Esophagus squamous epithelium (tissue), 5 donors: ENCODE measurements around the gene MTCH2. TPM values are rescaled to one million over a fixed set of nuclear protein-coding genes. Genes with fewer than 3 reads are reported as not detected.
A peak's percentile ranks its signal among the peaks of the same experiment; 100 is the strongest.

Experiments
- DNase-seq: peaks from one replicate; lab custom pipeline; 2025; lab: John Stamatoyannopoulos, UW
- H3K27ac ChIP-seq, 4 donors: fragments of 200-600 bp; sonication (generic); one replicate each; pipeline ENCODE4 v1.5.1; 2016 to 2019; ENCODE audit warnings: mild to moderate bottlenecking in 1 of 4
- H3K27me3 ChIP-seq, 4 donors: fragments of 200-600 bp; sonication (generic); 1 replicate in 3 of 4; 2 replicates in 1 of 4; pipeline versions ENCODE4 v1.5.1 to v1.6.0; 2017 to 2021; ENCODE audit warnings: antibody characterized with exemption in 1 of 4
- H3K36me3 ChIP-seq, 3 donors: fragments of 200-600 bp; sonication (generic); one replicate each; pipeline ENCODE4 v1.5.1; 2016 to 2019
- H3K4me1 ChIP-seq, 3 donors: fragments of 200-600 bp; sonication (generic); one replicate each; pipeline ENCODE4 v1.5.1; 2017 to 2019
- H3K4me3 ChIP-seq, 4 donors: fragments of 200-600 bp; sonication (generic); 1 replicate in 3 of 4; 2 replicates in 1 of 4; pipeline ENCODE4 v1.5.1; 2016 to 2019; ENCODE audit warnings: mild to moderate bottlenecking in 2 of 4, moderate library complexity in 1 of 4
- H3K9me3 ChIP-seq, 3 donors: fragments of 200-600 bp; sonication (generic); one replicate each; pipeline ENCODE4 v1.5.1; 2016 to 2019
- POLR2A ChIP-seq, 4 donors: fragments of 450-650 bp; IDR thresholded peaks; one replicate each; pipeline ENCODE4 v1.6.1; 2017; ENCODE audit warnings: antibody characterized with exemption in 4 of 4, mild to moderate bottlenecking in 4 of 4, moderate library complexity in 3 of 4
- WGBS, 2 donors: methylation state at CpG; one replicate each; pipeline ENCODE4 v1.1.5; 2018; 5-methylcytosine and 5-hydroxymethylcytosine counted together
- intact Hi-C: fragments of 100-400 bp; cut with DNase I; formaldehyde crosslinking; loops from one replicate; pipeline ENCODE4 v1.15.0; 2022
- total RNA-seq, 4 donors: library from RNA; depleted of rRNA; stranded (reverse); fragments of >200 nt; gene quantifications; one replicate each; pipeline ENCODE4 v1.1.0, GENCODE V29; 2016
- TF ChIP-seq, protein P1 (sequence below), 6 experiments: fragments of 450-650 bp in 4 of 6; fragments of 200-600 bp in 2 of 6; sonication (generic) in 2 of 6; IDR thresholded peaks; one replicate each; pipeline ENCODE4 v1.5.1; 2016 to 2019; ENCODE audit warnings: antibody characterized with exemption in 6 of 6, mild to moderate bottlenecking in 4 of 6, moderate library complexity in 4 of 6
- donor health status: DM: yes; HTN: yes; CAD: no.

MTCH2 gene
- total RNA-seq, 4 donors from 2014 or later, result 44.5 to 67.2 (median 53.9) TPM

DNA sequence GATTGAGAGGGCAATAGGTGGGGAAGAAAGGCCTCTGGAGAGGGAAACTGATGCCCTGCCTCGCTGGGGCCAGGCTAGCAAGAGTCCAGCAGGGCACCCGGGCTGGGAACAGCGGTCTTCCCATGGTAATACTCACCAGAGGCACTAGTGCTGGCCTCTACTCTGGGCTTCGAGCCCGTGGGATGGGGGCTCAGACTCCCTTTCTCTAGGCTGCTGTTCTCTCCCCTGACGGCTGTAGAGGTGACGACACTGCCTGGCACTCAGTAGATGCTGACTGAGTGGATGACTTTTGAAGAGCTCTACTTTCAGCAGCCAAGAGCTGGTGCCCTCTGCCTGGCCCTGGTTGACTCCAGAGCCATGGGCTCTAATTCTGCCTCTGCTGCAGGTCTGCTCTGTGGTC lies 47.3 kb downstream of the MTCH2 start:
- Histone ChIP-seq H3K27me3 (peaks cover 0 to 64% (median 8%) of the 10 kb centered on the region in 4 donors), H3K27ac (no peak overlapping the region), H3K9me3 (peaks cover 0 to 4% (median 0%) of the 10 kb centered on the region in 3 donors), H3K36me3 (no peaks in the 10 kb centered on the region), H3K4me3 (no peak overlapping the region), H3K4me1 (peaks cover 6 to 24% (median 7%) of the 10 kb centered on the region in 3 donors)
- WGBS, 2 donors, result 79 to 95% methylated on average over 3 to 5 of the region's 7 CpGs
- DNase-seq, result no peak
- intact Hi-C loops, result no loop called here
- TF ChIP-seq, protein P1, sequence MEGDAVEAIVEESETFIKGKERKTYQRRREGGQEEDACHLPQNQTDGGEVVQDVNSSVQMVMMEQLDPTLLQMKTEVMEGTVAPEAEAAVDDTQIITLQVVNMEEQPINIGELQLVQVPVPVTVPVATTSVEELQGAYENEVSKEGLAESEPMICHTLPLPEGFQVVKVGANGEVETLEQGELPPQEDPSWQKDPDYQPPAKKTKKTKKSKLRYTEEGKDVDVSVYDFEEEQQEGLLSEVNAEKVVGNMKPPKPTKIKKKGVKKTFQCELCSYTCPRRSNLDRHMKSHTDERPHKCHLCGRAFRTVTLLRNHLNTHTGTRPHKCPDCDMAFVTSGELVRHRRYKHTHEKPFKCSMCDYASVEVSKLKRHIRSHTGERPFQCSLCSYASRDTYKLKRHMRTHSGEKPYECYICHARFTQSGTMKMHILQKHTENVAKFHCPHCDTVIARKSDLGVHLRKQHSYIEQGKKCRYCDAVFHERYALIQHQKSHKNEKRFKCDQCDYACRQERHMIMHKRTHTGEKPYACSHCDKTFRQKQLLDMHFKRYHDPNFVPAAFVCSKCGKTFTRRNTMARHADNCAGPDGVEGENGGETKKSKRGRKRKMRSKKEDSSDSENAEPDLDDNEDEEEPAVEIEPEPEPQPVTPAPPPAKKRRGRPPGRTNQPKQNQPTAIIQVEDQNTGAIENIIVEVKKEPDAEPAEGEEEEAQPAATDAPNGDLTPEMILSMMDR (IDR thresholded peaks at IDR 0.05), result no peak
- no peak for TF ChIP-seq POLR2A (IDR thresholded peaks at IDR 0.05)

DNA sequence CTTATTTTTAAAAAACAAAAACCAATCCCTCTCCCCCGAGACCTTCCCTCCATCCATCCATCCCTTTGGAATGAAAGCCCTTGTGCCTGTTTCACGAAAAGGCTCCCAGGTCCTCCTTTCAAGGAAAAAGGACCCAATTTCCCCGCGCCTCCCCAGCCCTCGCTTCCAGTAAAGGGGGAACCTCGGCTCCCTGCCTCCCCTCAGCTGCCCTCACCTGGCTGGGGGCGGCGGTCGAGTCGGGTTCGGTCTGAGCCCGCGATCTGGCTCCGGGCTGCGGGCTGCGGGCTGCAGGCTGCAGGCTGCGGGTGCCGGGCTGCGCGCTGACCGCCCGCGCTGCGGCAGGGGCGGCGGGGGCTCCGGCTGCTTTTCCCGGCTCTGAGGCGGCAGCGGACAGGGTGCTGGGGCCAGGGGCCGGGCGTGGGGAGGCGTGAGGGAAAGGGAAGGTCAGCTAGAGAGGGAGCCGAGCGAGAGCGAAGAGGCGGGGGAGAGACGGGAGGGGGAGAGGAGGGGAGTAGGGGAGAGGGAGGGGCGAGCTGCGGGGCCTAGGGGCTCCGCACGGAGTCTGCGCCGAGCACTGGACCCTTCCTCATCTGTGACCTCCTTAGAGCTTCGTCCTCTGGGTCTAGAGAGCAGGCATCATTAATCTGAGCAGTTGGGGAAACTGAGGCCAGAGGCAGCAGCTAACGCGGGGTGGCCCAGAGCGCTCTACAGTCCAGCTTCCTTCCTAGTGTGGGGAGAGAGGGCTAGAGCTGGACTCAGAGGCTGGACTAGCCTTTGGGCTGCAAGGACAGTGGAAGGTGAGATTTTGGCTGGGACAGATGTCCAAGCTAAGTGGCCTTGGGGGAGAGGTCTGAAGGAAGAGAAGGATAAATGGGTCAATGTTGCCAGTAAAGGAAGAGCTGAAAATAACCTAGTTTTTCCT lies 48.2 kb downstream of the MTCH2 start, which contains the start of gene C1QTNF4:
C1QTNF4 (minus strand) TSS at position 478 of the 922 bp plus-strand sequence. CDS start 3,601 bp downstream, outside the sequence.
- H3K4me3 ChIP-seq, result peak within 1 kb of the TSS in 2 of 4 donors; percentile 35 to 57
- peaks cover 0 to 4% (median 0%) of the 10 kb centered on the region in 3 donors for H3K9me3 ChIP-seq
- intact Hi-C loops, result no loop called here
- WGBS, 2 donors, result 8 to 15% methylated on average over 15 to 19 of the region's 48 CpGs
- DNase-seq, result no peak
- peaks cover 6 to 29% (median 7%) of the 10 kb centered on the region in 3 donors for H3K4me1 ChIP-seq
- no peak within 1 kb of the TSS for H3K27ac ChIP-seq
- no peaks in the 10 kb centered on the region for H3K36me3 ChIP-seq
- TF ChIP-seq, protein P1 (IDR thresholded peaks at IDR 0.05), result no peak
- H3K27me3 ChIP-seq, result peaks cover 0 to 72% (median 8%) of the 10 kb centered on the region in 4 donors

DNA sequence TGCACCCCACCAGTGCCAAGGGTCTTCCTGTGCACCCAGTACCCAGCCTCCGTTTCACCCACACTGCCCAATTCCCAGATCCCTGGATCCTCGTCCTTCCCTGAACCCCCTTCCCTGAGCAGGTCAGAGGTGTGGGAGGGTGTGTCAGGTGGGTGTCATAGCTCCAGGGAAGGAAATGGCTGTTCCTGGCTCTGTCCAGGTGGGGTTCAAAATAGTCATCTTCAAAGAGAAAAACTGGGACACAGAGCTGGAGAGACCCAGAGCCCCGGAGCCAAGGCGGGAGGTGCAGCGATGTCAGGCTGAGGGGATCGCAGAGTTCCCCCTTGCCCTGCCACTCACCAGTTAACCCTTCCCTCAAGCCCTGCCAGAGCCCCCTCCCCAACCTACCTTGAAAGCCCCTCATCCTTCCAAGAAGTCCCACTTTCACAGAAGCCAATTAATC lies 48.8 kb downstream of the MTCH2 start:
- DNase-seq, result no peak
- H3K9me3 ChIP-seq, result peaks cover 0 to 4% (median 0%) of the 10 kb centered on the region in 3 donors
- no peaks in the 10 kb centered on the region for H3K36me3 ChIP-seq
- 10 to 29% methylated on average over 4 to 6 of the region's 6 CpGs for WGBS, 2 donors
- peaks cover 6 to 30% (median 7%) of the 10 kb centered on the region in 3 donors for H3K4me1 ChIP-seq
- TF ChIP-seq POLR2A (IDR thresholded peaks at IDR 0.05), result no peak
- TF ChIP-seq, protein P1 (IDR thresholded peaks at IDR 0.05), result no peak
- intact Hi-C loops, result no loop called here
- peak overlapping the region in 2 of 4 donors; percentile 35 to 57 for H3K4me3 ChIP-seq
- peaks cover 0 to 76% (median 8%) of the 10 kb centered on the region in 4 donors for H3K27me3 ChIP-seq
- H3K27ac ChIP-seq, result no peak overlapping the region

DNA sequence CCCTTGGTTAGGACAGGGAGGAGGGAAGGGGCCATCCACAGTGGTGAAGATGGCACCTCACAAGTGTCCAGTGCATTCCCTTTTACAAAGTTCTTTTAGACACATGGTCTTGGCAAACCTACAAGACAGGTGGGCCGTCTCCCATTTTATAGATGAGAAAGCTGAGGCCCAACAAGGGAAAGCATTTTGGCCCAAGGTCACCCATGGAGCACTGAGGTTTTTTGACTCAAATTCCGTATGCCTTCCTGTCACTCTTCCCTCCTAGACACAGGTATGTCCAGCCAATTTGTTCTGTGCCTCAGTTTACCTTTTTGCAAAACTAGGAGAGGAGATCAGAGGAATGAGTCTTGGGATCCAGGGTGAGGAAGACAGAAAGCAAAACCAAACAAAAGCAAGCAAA lies 49.4 kb downstream of the MTCH2 start:
- DNase-seq, result no peak
- intact Hi-C loops, result no loop called here
- Histone ChIP-seq H3K36me3 (no peaks in the 10 kb centered on the region), H3K27ac (no peak overlapping the region), H3K9me3 (peaks cover 0 to 4% (median 0%) of the 10 kb centered on the region in 3 donors), H3K4me1 (peaks cover 6 to 30% (median 7%) of the 10 kb centered on the region in 3 donors), H3K27me3 (peaks cover 0 to 76% (median 8%) of the 10 kb centered on the region in 4 donors), H3K4me3 (no peak overlapping the region)
- 52 to 61% methylated on average over 2 of the region's 2 CpGs for WGBS, 2 donors
- no peak for TF ChIP-seq POLR2A (IDR thresholded peaks at IDR 0.05)
- TF ChIP-seq, protein P1 (IDR thresholded peaks at IDR 0.05), result no peak

DNA sequence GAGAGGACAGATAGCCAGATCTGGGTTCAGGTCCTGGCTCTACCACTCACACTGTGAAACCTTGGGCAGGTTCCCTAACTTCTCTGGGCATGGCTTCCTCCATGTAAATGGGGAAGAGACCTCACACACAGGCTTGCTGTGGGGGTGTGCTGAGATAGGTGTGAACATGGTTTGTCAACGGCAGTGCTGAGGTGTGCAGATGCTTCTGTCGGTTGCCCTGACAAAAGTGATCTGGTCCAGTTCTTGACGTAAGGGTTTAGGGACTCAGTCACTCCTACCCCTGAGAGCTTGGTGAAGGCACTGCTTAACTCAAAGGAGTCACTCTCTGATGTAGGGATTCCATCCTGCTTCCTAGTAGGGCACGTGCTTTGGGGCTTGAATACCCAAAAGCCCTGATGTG lies 50.1 kb downstream of the MTCH2 start:
- Histone ChIP-seq H3K4me1 (peaks cover 6 to 30% (median 7%) of the 10 kb centered on the region in 3 donors), H3K27me3 (peaks cover 0 to 76% (median 8%) of the 10 kb centered on the region in 4 donors), H3K27ac (no peak overlapping the region), H3K36me3 (no peaks in the 10 kb centered on the region), H3K4me3 (no peak overlapping the region), H3K9me3 (peaks cover 0 to 4% (median 0%) of the 10 kb centered on the region in 3 donors)
- intact Hi-C loops, result no loop called here
- TF ChIP-seq POLR2A (IDR thresholded peaks at IDR 0.05), result no peak
- TF ChIP-seq, protein P1 (IDR thresholded peaks at IDR 0.05), result no peak
- no peak for DNase-seq
- 48 to 71% methylated on average over 3 of the region's 4 CpGs for WGBS, 2 donors
